SK-N-SH (cell line): ENCODE measurements around the gene NBEA. TPM values are rescaled to one million over a fixed set of nuclear protein-coding genes. Genes with fewer than 3 reads are reported as not detected.
A peak's percentile ranks its signal among the peaks of the same experiment; 100 is the strongest.

Experiments
- CTCF ChIA-PET: fragments of 300-600, 350-600 bp; formaldehyde crosslinking; extraction: SDS; loops from one replicate; lab custom pipeline; 2021; lab: Yijun Ruan, JAX
- POLR2A ChIA-PET: fragments of 350-600 bp; sonication (Branson Sonifier 250); formaldehyde crosslinking; extraction: SDS; loops from one replicate; lab custom pipeline; 2020; ENCODE audit warnings: antibody characterized with exemption, inconsistent platforms; lab: Yijun Ruan, JAX
- DNase-seq: peaks from one replicate; pipeline ENCODE4 v3.0.0; 2012
- H2AFZ ChIP-seq: fragments of 200-600 bp; sonication (generic); 2 replicates; pipeline ENCODE4 v1.8.1; 2016; ENCODE audit warnings: antibody characterized with exemption, mild to moderate bottlenecking, low read depth
- H3F3A ChIP-seq: fragments of 200-600 bp; sonication (generic); replicated peaks from 2 replicates; pipeline ENCODE3; 2016; ENCODE audit warnings: antibody characterized with exemption, mild to moderate bottlenecking; ENCODE audit not compliant: insufficient read depth
- H3K27ac ChIP-seq, 2 experiments: fragments of 200-500 bp in 1 of 2; fragments of 200-600 bp in 1 of 2; sonication (Bioruptor generic) in 1 of 2; sonication (generic), shearing (Covaris generic) in 1 of 2; 2 replicates each; pipeline versions ENCODE4 v1.5.1 to v1.6.1; 2014 to 2016; ENCODE audit warnings: low read depth in 2 of 2, inconsistent platforms in 1 of 2, low read length in 1 of 2, mild to moderate bottlenecking in 1 of 2, mixed read lengths in 1 of 2
- H3K27me3 ChIP-seq: fragments of 200-600 bp; sonication (generic), shearing (Covaris generic); 2 replicates; pipeline ENCODE4 v1.6.1; 2016; ENCODE audit warnings: mixed run types; ENCODE audit not compliant: insufficient read depth
- H3K36me3 ChIP-seq, 2 experiments: fragments of 200-500 bp in 1 of 2; fragments of 200-600 bp in 1 of 2; sonication (Bioruptor generic) in 1 of 2; sonication (generic) in 1 of 2; replicated peaks in 1 of 2; 2 replicates each; pipeline versions ENCODE3 to v1.5.1; 2014 to 2016; ENCODE audit warnings: low read length in 1 of 2, mild to moderate bottlenecking in 1 of 2; ENCODE audit not compliant: insufficient read depth in 2 of 2, control insufficient read depth in 1 of 2
- H3K4me1 ChIP-seq, 2 experiments: fragments of 200-500 bp in 1 of 2; fragments of 200-600 bp in 1 of 2; sonication (Bioruptor generic) in 1 of 2; sonication (generic), shearing (Covaris generic) in 1 of 2; 2 replicates each; pipeline versions ENCODE4 v1.5.1 to v1.6.1; 2014 to 2016; ENCODE audit warnings: low read depth in 1 of 2, low read length in 1 of 2, mixed run types in 1 of 2; ENCODE audit not compliant: insufficient read depth in 2 of 2, control insufficient read depth in 1 of 2
- H3K4me2 ChIP-seq: fragments of 200-600 bp; sonication (generic), shearing (Covaris generic); 2 replicates; pipeline ENCODE4 v1.6.1; 2017; ENCODE audit warnings: mixed run types
- H3K4me3 ChIP-seq, 2 experiments: fragments of 200-500 bp in 1 of 2; fragments of 200-600 bp in 1 of 2; sonication (Bioruptor generic) in 1 of 2; sonication (generic), shearing (Covaris generic) in 1 of 2; 2 replicates each; pipeline versions ENCODE4 v1.5.1 to v1.8.1; 2014 to 2016; ENCODE audit warnings: low read depth in 2 of 2, inconsistent platforms in 1 of 2, low read length in 1 of 2, mild to moderate bottlenecking in 1 of 2, mixed read lengths in 1 of 2, moderate library complexity in 1 of 2
- H3K79me2 ChIP-seq: fragments of 200-600 bp; sonication (generic); 2 replicates; pipeline ENCODE4 v1.8.1; 2017; ENCODE audit warnings: mild to moderate bottlenecking; ENCODE audit not compliant: insufficient read depth
- H3K9ac ChIP-seq: fragments of 200-600 bp; sonication (generic); 2 replicates; pipeline ENCODE4 v1.6.1; 2017; ENCODE audit warnings: mixed run types
- H3K9me2 ChIP-seq: fragments of 200-600 bp; sonication (generic); 2 replicates; pipeline ENCODE4 v1.6.1; 2017; ENCODE audit warnings: mixed run types
- H3K9me3 ChIP-seq: fragments of 200-600 bp; sonication (generic); 2 replicates; pipeline ENCODE4 v1.6.1; 2017; ENCODE audit warnings: mixed run types, mild to moderate bottlenecking, moderate library complexity
- H4K20me1 ChIP-seq: fragments of 200-600 bp; sonication (generic); 2 replicates; pipeline ENCODE4 v1.6.1; 2017; ENCODE audit warnings: mild to moderate bottlenecking, mixed run types; ENCODE audit not compliant: insufficient read depth
- ELF1 ChIP-seq: IDR thresholded peaks from 2 replicates; pipeline ENCODE4 v1.4.0; 2012
- EZH2phosphoT487 ChIP-seq: fragments of 200-600 bp; sonication (generic); IDR thresholded peaks from 2 replicates; pipeline ENCODE4 v1.6.1; 2017; ENCODE audit warnings: low read depth, mixed run types, mild to moderate bottlenecking, antibody characterized with exemption, moderate library complexity, borderline replicate concordance
- FOXJ3 ChIP-seq: sonication (generic); formaldehyde crosslinking; IDR thresholded peaks from 2 replicates; pipeline ENCODE4 v1.5.1; 2020; ENCODE audit warnings: mild to moderate bottlenecking, missing genetic modification reagents
- JUND ChIP-seq: IDR thresholded peaks from 2 replicates; pipeline ENCODE4 v1.4.0; 2012
- MEF2A ChIP-seq: IDR thresholded peaks from 2 replicates; pipeline ENCODE4 v1.4.0; 2012; ENCODE audit warnings: low read depth, borderline replicate concordance
- NRF1 ChIP-seq: IDR thresholded peaks from 2 replicates; pipeline ENCODE4 v1.6.1; 2012; ENCODE audit warnings: low read depth, mild to moderate bottlenecking, low read length
- RAD21 ChIP-seq: IDR thresholded peaks from 2 replicates; pipeline ENCODE4 v1.6.1; 2012; ENCODE audit warnings: mild to moderate bottlenecking, low read length
- SIN3A ChIP-seq: IDR thresholded peaks from 2 replicates; pipeline ENCODE4 v1.6.1; 2012; ENCODE audit warnings: low read depth, mild to moderate bottlenecking, low read length, moderate library complexity, borderline replicate concordance
- SMC3 ChIP-seq: IDR thresholded peaks from 2 replicates; pipeline ENCODE4 v1.6.1; 2012; ENCODE audit warnings: low read depth, low read length, improper control_type of control experiment
- TEAD4 ChIP-seq: IDR thresholded peaks from 2 replicates; pipeline ENCODE4 v1.4.0; 2012; ENCODE audit warnings: mild to moderate bottlenecking, borderline replicate concordance; ENCODE audit not compliant: insufficient read depth
- WGBS: methylation state at CpG from one replicate; pipeline ENCODE4 v1.1.6; 2017; ENCODE audit warnings: low lambda C conversion rate; 5-methylcytosine and 5-hydroxymethylcytosine counted together
- polyA plus RNA-seq, 3 experiments: library from polyadenylated mRNA; depleted of rRNA; stranded (reverse); fragments of >200 nt; gene quantifications; 2 replicates each; pipeline ENCODE4 v1.2.3, GENCODE V29; 2012
- TF ChIP-seq, protein P1 (sequence below): fragments of 150-350 bp; IDR thresholded peaks from 2 replicates; pipeline ENCODE4 v1.6.1; 2017; ENCODE audit warnings: antibody characterized with exemption, low read length, low read depth, borderline replicate concordance
- TF ChIP-seq, protein P2 (sequence below): fragments of 200-600 bp; sonication (generic); IDR thresholded peaks from 2 replicates; pipeline ENCODE4 v1.6.1; 2017; ENCODE audit warnings: antibody characterized with exemption, mild to moderate bottlenecking, moderate library complexity
- TF ChIP-seq, protein P3 (sequence below): IDR thresholded peaks from 2 replicates; pipeline ENCODE4 v1.4.0; 2012; ENCODE audit warnings: low read depth, borderline replicate concordance
- TF ChIP-seq, protein P4 (sequence below): IDR thresholded peaks from 2 replicates; pipeline ENCODE4 v1.4.0; 2012; ENCODE audit warnings: low read depth, borderline replicate concordance
- TF ChIP-seq, protein P5 (sequence below): IDR thresholded peaks from 2 replicates; pipeline ENCODE4; 2012

Gene NBEA
- polyA plus RNA-seq, 1 of the 3 experiments (the other 2 are of a cell fraction), result 12.3 TPM

DNA sequence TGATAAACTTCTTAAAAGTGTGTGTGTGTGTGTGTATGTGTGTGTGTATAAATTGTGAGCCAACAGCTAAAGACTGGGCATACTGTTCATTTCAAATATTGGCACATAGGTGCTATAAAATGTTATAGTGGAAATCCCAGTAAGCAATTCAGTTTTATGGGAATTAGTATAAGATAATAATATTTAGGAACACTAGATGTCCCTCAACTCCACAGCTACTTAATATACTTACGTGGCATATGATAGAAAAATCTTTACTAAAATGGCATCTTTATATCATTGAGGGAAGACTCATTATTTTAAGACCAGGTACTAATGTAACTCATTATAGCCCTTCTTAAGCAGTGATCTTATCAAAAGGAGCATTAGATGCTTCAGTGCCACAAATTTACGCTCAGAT, 268.2 kb downstream of the NBEA start:
- peak; percentile 3 for DNase-seq
- WGBS, result 88% methylated on average over 2 of the region's 2 CpGs
- Histone ChIP-seq H3K27ac (peak overlapping the region in 1 of 2 experiments; percentile 28; a peak in 1 of 4 replicates), H3F3A (no peaks in the 10 kb centered on the region), H3K9me2 (no peaks in the 10 kb centered on the region), H3K4me3 (no peak overlapping the region), H3K79me2 (no peaks in the 10 kb centered on the region), H3K9ac (no peak overlapping the region), H3K4me1 (no peaks in the 10 kb centered on the region; a peak in 1 of 4 replicates), H3K4me2 (no peak overlapping the region), H3K9me3 (no peaks in the 10 kb centered on the region), H3K36me3 (peaks cover 0 to 5% of the 10 kb centered on the region in 2 experiments), H3K27me3 (no peaks in the 10 kb centered on the region), H4K20me1 (no peaks in the 10 kb centered on the region), H2AFZ (no peak overlapping the region)
- POLR2A ChIA-PET, result interaction anchor here (1.0 kb wide), 1 partner anchor 266 kb away, joined by 3 read pairs; the partner anchor contains the start of gene MAB21L1
- TF ChIP-seq RAD21 (peak; percentile 77), TEAD4 (no peak), SIN3A (no peak), JUND (no peak), ELF1 (no peak), SMC3 (peak; percentile 54; the same call in 1 of the 2 replicates)
- TF ChIP-seq, protein P1, sequence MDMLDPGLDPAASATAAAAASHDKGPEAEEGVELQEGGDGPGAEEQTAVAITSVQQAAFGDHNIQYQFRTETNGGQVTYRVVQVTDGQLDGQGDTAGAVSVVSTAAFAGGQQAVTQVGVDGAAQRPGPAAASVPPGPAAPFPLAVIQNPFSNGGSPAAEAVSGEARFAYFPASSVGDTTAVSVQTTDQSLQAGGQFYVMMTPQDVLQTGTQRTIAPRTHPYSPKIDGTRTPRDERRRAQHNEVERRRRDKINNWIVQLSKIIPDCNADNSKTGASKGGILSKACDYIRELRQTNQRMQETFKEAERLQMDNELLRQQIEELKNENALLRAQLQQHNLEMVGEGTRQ, result no peak
- TF ChIP-seq, protein P2, sequence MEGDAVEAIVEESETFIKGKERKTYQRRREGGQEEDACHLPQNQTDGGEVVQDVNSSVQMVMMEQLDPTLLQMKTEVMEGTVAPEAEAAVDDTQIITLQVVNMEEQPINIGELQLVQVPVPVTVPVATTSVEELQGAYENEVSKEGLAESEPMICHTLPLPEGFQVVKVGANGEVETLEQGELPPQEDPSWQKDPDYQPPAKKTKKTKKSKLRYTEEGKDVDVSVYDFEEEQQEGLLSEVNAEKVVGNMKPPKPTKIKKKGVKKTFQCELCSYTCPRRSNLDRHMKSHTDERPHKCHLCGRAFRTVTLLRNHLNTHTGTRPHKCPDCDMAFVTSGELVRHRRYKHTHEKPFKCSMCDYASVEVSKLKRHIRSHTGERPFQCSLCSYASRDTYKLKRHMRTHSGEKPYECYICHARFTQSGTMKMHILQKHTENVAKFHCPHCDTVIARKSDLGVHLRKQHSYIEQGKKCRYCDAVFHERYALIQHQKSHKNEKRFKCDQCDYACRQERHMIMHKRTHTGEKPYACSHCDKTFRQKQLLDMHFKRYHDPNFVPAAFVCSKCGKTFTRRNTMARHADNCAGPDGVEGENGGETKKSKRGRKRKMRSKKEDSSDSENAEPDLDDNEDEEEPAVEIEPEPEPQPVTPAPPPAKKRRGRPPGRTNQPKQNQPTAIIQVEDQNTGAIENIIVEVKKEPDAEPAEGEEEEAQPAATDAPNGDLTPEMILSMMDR, result peak; percentile 43
- TF ChIP-seq, protein P3, sequence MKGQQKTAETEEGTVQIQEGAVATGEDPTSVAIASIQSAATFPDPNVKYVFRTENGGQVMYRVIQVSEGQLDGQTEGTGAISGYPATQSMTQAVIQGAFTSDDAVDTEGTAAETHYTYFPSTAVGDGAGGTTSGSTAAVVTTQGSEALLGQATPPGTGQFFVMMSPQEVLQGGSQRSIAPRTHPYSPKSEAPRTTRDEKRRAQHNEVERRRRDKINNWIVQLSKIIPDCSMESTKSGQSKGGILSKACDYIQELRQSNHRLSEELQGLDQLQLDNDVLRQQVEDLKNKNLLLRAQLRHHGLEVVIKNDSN, result no peak
- CTCF ChIA-PET, result interaction anchor here (0.6 to 3.8 kb wide), 18 partner anchors 9 to 749 kb away, joined by 3 to 18 read pairs (median 3); no protein-coding TSS in a partner anchor

DNA sequence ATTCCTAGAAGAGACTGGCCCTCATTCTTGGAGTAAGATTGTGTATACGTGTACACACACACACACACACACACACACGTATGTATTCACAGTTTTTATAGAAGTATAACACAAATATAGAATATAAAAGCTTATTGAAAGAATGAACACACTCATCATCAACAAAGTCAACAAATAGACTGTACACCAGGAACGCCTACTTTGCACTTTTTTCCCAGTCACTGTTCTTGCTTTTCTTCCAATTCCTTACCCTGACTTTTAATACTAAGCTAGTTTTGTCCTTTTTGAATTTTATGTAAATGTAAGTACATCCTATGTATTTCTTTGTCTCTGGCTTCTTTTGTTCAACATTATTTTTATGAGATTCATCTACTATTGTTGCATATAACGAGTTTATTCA, 269.9 kb downstream of the NBEA start:
- CTCF ChIA-PET, result interaction anchor here (0.9 to 3.7 kb wide), 2 partner anchors 30 to 577 kb away, joined by 4 to 18 read pairs; no protein-coding TSS in a partner anchor
- POLR2A ChIA-PET, result no interaction called here

More for the DNA sequence above, 269.9 kb downstream of the NBEA start:
- H3K9me3 ChIP-seq, result no peaks in the 10 kb centered on the region
- no peak overlapping the region for H3K27ac ChIP-seq
- no peaks in the 10 kb centered on the region; a peak in 1 of 4 replicates for H3K4me1 ChIP-seq
- TF ChIP-seq JUND, result no peak
- no peak for TF ChIP-seq FOXJ3 (CRISPR knock-in tag)
- TF ChIP-seq, protein P4, sequence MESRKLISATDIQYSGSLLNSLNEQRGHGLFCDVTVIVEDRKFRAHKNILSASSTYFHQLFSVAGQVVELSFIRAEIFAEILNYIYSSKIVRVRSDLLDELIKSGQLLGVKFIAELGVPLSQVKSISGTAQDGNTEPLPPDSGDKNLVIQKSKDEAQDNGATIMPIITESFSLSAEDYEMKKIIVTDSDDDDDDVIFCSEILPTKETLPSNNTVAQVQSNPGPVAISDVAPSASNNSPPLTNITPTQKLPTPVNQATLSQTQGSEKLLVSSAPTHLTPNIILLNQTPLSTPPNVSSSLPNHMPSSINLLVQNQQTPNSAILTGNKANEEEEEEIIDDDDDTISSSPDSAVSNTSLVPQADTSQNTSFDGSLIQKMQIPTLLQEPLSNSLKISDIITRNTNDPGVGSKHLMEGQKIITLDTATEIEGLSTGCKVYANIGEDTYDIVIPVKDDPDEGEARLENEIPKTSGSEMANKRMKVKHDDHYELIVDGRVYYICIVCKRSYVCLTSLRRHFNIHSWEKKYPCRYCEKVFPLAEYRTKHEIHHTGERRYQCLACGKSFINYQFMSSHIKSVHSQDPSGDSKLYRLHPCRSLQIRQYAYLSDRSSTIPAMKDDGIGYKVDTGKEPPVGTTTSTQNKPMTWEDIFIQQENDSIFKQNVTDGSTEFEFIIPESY, result no peak
- no peak for TF ChIP-seq NRF1
- TF ChIP-seq EZH2phosphoT487, result no peak
- TF ChIP-seq, protein P5, sequence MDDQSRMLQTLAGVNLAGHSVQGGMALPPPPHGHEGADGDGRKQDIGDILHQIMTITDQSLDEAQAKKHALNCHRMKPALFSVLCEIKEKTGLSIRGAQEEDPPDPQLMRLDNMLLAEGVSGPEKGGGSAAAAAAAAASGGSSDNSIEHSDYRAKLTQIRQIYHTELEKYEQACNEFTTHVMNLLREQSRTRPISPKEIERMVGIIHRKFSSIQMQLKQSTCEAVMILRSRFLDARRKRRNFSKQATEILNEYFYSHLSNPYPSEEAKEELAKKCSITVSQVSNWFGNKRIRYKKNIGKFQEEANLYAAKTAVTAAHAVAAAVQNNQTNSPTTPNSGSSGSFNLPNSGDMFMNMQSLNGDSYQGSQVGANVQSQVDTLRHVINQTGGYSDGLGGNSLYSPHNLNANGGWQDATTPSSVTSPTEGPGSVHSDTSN, result no peak
- TF ChIP-seq MEF2A, result no peak
- no peaks in the 10 kb centered on the region for H3K79me2 ChIP-seq
- no peak overlapping the region for H3K4me2 ChIP-seq
- no peaks in the 10 kb centered on the region for H3K9me2 ChIP-seq
- H2AFZ ChIP-seq, result no peak overlapping the region
- no peaks in the 10 kb centered on the region for H3K27me3 ChIP-seq
- H3K36me3 ChIP-seq, result peaks cover 0 to 5% of the 10 kb centered on the region in 2 experiments
- H3F3A ChIP-seq, result no peaks in the 10 kb centered on the region
- no peak for DNase-seq
- H3K4me3 ChIP-seq, result no peak overlapping the region
- WGBS, result 91% methylated on average over 4 of the region's 4 CpGs
- H4K20me1 ChIP-seq, result no peaks in the 10 kb centered on the region
- H3K9ac ChIP-seq, result no peak overlapping the region
